ENCODE results near the gene GPR62. TPM values are rescaled to one million over a fixed set of nuclear protein-coding genes. Genes with fewer than 3 reads are reported as not detected.

The GPR62 gene
- total and polyA plus RNA-seq, 2 experiments from 2014 or later, result not detected

DNA sequence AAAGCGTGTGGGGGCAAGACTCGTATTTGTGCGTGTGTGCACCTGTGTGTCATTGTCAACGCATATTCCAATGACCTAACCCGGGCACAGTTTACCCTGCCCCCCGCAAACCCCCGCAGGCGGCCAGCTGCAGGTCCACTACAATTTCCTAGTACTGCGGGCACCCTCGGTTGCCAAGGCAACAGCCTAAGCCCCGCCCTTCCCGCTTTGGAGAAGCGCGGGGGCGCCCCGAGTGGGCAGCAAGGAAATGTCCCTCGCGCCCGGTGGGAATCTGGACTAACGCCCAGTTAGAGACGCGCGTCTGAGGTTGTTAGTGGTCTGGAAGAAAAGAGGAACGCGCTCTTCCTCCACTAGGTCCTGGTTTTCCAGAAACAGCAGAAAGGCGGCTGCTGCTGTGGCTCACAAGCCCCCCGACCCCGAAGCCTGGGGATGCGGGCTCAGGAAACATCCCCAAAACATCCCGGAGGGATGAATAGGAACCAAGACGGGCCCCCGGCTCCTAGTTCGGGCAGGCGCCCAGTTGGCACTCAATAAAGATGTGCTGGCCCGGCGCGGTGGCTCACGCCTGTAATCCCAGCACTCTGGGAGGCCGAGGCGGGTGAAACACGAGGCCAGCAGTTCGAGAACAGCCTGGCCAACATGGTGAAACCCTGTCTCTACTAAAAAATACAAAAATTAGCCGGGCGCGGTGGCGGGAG lies 20.8 kb downstream of the GPR62 start:
- peak overlapping the region; percentile 92; the same call in 1 of the 2 replicates for H3K9ac ChIP-seq
- peaks cover 12% of the 10 kb centered on the region for H3K4me1 ChIP-seq (ENCODE audit: insufficient read depth)
- peak; percentile 80 for DNase-seq
- in situ Hi-C loops (cut with MboI), result no loop called here
- no peaks in the 10 kb centered on the region for H3K9me3 ChIP-seq (ENCODE audit: low read depth)
- H3F3A ChIP-seq (ENCODE audit: insufficient read depth), result peaks cover 14% of the 10 kb centered on the region; the same call in 1 of the 2 replicates
- no peaks in the 10 kb centered on the region for H4K20me1 ChIP-seq (ENCODE audit: insufficient read depth)
- no peaks in the 10 kb centered on the region for H3K36me3 ChIP-seq (ENCODE audit: low read depth)
- H2AFZ ChIP-seq, result peak overlapping the region; percentile 96; the same call in 1 of the 2 replicates
- peak overlapping the region; percentile 92; the same call in 1 of the 2 replicates for H3K4me3 ChIP-seq
- H3K79me2 ChIP-seq (ENCODE audit: insufficient read depth), result peaks cover 31% of the 10 kb centered on the region
- no peak overlapping the region for H3K27ac ChIP-seq
- H3K9me2 ChIP-seq (ENCODE audit: insufficient read depth), result no peaks in the 10 kb centered on the region
- no peaks in the 10 kb centered on the region for H3K27me3 ChIP-seq (replicated peaks; ENCODE audit: insufficient read depth)
- peak overlapping the region; percentile 98 for H3K4me2 ChIP-seq (ENCODE audit: unreplicated experiment)
- no peak for TF ChIP-seq EZH2 (IDR thresholded peaks at IDR 0.05; ENCODE audit: insufficient read depth, poor library complexity, severe bottlenecking)
- no peak for TF ChIP-seq EZH2phosphoT487 (IDR thresholded peaks at IDR 0.05; ENCODE audit: insufficient read depth, low read depth)
- 23 to 25% methylated on average over 42 to 46 of the region's 46 CpGs for WGBS, 2 experiments (ENCODE audit: low coverage in 1 of 2, low lambda C conversion rate in 2 of 2, missing lambda C conversion rate in 2 of 2)

GRCh38 chr3:51977446-51978142 lies 22.4 kb downstream of the GPR62 start:
- no peaks in the 10 kb centered on the region for H3K36me3 ChIP-seq (ENCODE audit: low read depth)
- no peak overlapping the region for H3K4me3 ChIP-seq
- H3K27me3 ChIP-seq (replicated peaks; ENCODE audit: insufficient read depth), result no peaks in the 10 kb centered on the region
- DNase-seq, result no peak
- TF ChIP-seq EZH2 (IDR thresholded peaks at IDR 0.05; ENCODE audit: insufficient read depth, poor library complexity, severe bottlenecking) (no peak), EZH2phosphoT487 (IDR thresholded peaks at IDR 0.05; ENCODE audit: insufficient read depth, low read depth) (no peak)
- H2AFZ ChIP-seq, result no peak overlapping the region
- H3K4me2 ChIP-seq (ENCODE audit: unreplicated experiment), result no peak overlapping the region
- no peak overlapping the region for H3K9ac ChIP-seq
- H4K20me1 ChIP-seq (ENCODE audit: insufficient read depth), result no peaks in the 10 kb centered on the region
- no peak overlapping the region for H3K27ac ChIP-seq
- peaks cover 38% of the 10 kb centered on the region for H3K79me2 ChIP-seq (ENCODE audit: insufficient read depth)
- H3F3A ChIP-seq (ENCODE audit: insufficient read depth), result peaks cover 21% of the 10 kb centered on the region
- H3K4me1 ChIP-seq (ENCODE audit: insufficient read depth), result peaks cover 19% of the 10 kb centered on the region
- WGBS, 2 experiments (ENCODE audit: low coverage in 1 of 2, low lambda C conversion rate in 2 of 2, missing lambda C conversion rate in 2 of 2), result 84 to 85% methylated on average over 9 of the region's 9 CpGs
- in situ Hi-C loops (cut with MboI), result no loop called here
- no peaks in the 10 kb centered on the region for H3K9me2 ChIP-seq (ENCODE audit: insufficient read depth)
- H3K9me3 ChIP-seq (ENCODE audit: low read depth), result no peaks in the 10 kb centered on the region

- in situ Hi-C loops (cut with MboI), result no loop called here
These were observed 22.9 kb downstream of the GPR62 start for GRCh38 chr3:51978143-51978502.

DNA sequence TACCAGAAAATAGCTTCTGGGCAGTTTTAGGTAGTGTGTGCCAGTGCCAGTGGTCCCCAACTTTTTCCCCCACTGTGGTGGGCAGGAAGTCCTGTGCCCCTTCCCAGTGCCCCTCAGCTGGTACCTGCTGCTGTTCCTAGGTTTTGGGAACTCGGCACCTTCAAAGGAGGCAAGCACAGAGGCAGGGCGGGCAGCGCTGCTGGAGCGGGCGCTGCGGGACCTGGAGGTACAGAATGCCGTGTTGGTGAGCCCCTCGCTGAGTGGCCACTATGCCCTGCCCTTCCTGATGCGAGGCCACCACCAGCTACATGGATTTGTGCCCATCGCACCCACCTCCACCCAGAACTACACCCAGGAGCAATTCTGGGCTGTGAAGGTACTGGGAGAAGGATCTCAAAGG lies 25.1 kb downstream of the GPR62 start:
- H3K27me3 ChIP-seq (replicated peaks; ENCODE audit: insufficient read depth), result no peaks in the 10 kb centered on the region
- no peak for DNase-seq
- 92 to 94% methylated on average over 10 of the region's 10 CpGs for WGBS, 2 experiments (ENCODE audit: low coverage in 1 of 2, low lambda C conversion rate in 2 of 2, missing lambda C conversion rate in 2 of 2)
- H3K27ac ChIP-seq, result no peak overlapping the region
- H2AFZ ChIP-seq, result no peak overlapping the region
- TF ChIP-seq EZH2phosphoT487 (IDR thresholded peaks at IDR 0.05; ENCODE audit: insufficient read depth, low read depth), result no peak
- no peak for TF ChIP-seq EZH2 (IDR thresholded peaks at IDR 0.05; ENCODE audit: insufficient read depth, poor library complexity, severe bottlenecking)
- H3K79me2 ChIP-seq (ENCODE audit: insufficient read depth), result peaks cover 45% of the 10 kb centered on the region
- H3K4me1 ChIP-seq (ENCODE audit: insufficient read depth), result peaks cover 22% of the 10 kb centered on the region
- H3F3A ChIP-seq (ENCODE audit: insufficient read depth), result peaks cover 27% of the 10 kb centered on the region
- no peaks in the 10 kb centered on the region for H3K36me3 ChIP-seq (ENCODE audit: low read depth)
- in situ Hi-C loops (cut with MboI), result no loop called here
- H3K9ac ChIP-seq, result no peak overlapping the region
- H3K4me3 ChIP-seq, result no peak overlapping the region
- H3K4me2 ChIP-seq (ENCODE audit: unreplicated experiment), result no peak overlapping the region
- H3K9me3 ChIP-seq (ENCODE audit: low read depth), result no peaks in the 10 kb centered on the region
- no peaks in the 10 kb centered on the region for H3K9me2 ChIP-seq (ENCODE audit: insufficient read depth)
- no peaks in the 10 kb centered on the region for H4K20me1 ChIP-seq (ENCODE audit: insufficient read depth)

More at GRCh38 chr3:51978143-51978502, 22.9 kb downstream of the GPR62 start:
- Histone ChIP-seq H3K9me2 (ENCODE audit: insufficient read depth) (no peaks in the 10 kb centered on the region), H3K27me3 (replicated peaks; ENCODE audit: insufficient read depth) (no peaks in the 10 kb centered on the region), H2AFZ (no peak overlapping the region), H4K20me1 (ENCODE audit: insufficient read depth) (no peaks in the 10 kb centered on the region), H3K79me2 (ENCODE audit: insufficient read depth) (peaks cover 34% of the 10 kb centered on the region), H3K36me3 (ENCODE audit: low read depth) (no peaks in the 10 kb centered on the region), H3K4me1 (ENCODE audit: insufficient read depth) (peaks cover 20% of the 10 kb centered on the region), H3K9me3 (ENCODE audit: low read depth) (no peaks in the 10 kb centered on the region), H3K4me2 (ENCODE audit: unreplicated experiment) (no peak overlapping the region), H3F3A (ENCODE audit: insufficient read depth) (peaks cover 24% of the 10 kb centered on the region), H3K4me3 (no peak overlapping the region), H3K9ac (no peak overlapping the region), H3K27ac (no peak overlapping the region)
- WGBS, 2 experiments (ENCODE audit: low coverage in 1 of 2, low lambda C conversion rate in 2 of 2, missing lambda C conversion rate in 2 of 2), result 54 to 66% methylated on average over 4 of the region's 4 CpGs
- no peak for DNase-seq
- TF ChIP-seq EZH2 (IDR thresholded peaks at IDR 0.05; ENCODE audit: insufficient read depth, poor library complexity, severe bottlenecking) (no peak), EZH2phosphoT487 (IDR thresholded peaks at IDR 0.05; ENCODE audit: insufficient read depth, low read depth) (no peak)

Data from GM23248 (cell line).